Natural killer cell (primary cell): Measurements from ENCODE around the gene GPR176. TPM values are rescaled to one million over a fixed set of nuclear protein-coding genes. Genes with fewer than 3 reads are reported as not detected.

ENCODE experiments used
- ATAC-seq, 3 donors: fragments of 150-1000 bp in 2 of 3; fragments of 200-7000 bp in 1 of 3; cut with Tn5 transposase; 1 replicate in 1 of 3; 2 replicates in 2 of 3; pipeline ENCODE4 v1.10.0; 2021; ENCODE audit warnings: mild to moderate bottlenecking in 2 of 3, moderate library complexity in 2 of 3
- DNase-seq, 2 donors: peaks; one replicate each; pipeline versions ENCODE4 v3.0.0 to v3.0.0-alpha.2; 2013 to 2021; ENCODE audit warnings: mixed read lengths in 1 of 2
- H3K27ac ChIP-seq: one replicate; pipeline ENCODE4 v1.5.1; 2013; ENCODE audit warnings: mild to moderate bottlenecking, low read length
- H3K27me3 ChIP-seq: one replicate; pipeline ENCODE4 v1.6.1; 2013; ENCODE audit warnings: low read length; ENCODE audit not compliant: control insufficient read depth, insufficient read depth
- H3K36me3 ChIP-seq: one replicate; pipeline ENCODE4 v1.6.1; 2013; ENCODE audit warnings: low read length; ENCODE audit not compliant: control insufficient read depth, insufficient read depth
- H3K4me1 ChIP-seq: one replicate; pipeline ENCODE4 v1.6.1; 2013; ENCODE audit warnings: low read length; ENCODE audit not compliant: control insufficient read depth, insufficient read depth
- H3K4me3 ChIP-seq: one replicate; pipeline ENCODE4 v1.5.1; 2013; ENCODE audit warnings: low read length
- H3K9me3 ChIP-seq: one replicate; pipeline ENCODE4 v1.6.1; 2013; ENCODE audit warnings: low read length; ENCODE audit not compliant: control insufficient read depth, insufficient read depth
- H3K27ac Mint-ChIP-seq, 2 donors: one replicate each; pipeline ENCODE4 v1.8.0; 2022; ENCODE audit warnings: mild to moderate bottlenecking in 2 of 2, mixed read lengths in 2 of 2, moderate library complexity in 1 of 2
- H3K27me3 Mint-ChIP-seq, 2 donors: one replicate each; pipeline ENCODE4 v1.8.0; 2022; ENCODE audit warnings: low read depth in 2 of 2, mixed read lengths in 2 of 2
- H3K36me3 Mint-ChIP-seq: one replicate; pipeline ENCODE4 v1.8.0; 2022; ENCODE audit warnings: mixed read lengths
- H3K4me1 Mint-ChIP-seq, 2 donors: one replicate each; pipeline ENCODE4 v1.8.0; 2022; ENCODE audit warnings: mixed read lengths in 2 of 2
- H3K4me3 Mint-ChIP-seq: one replicate; pipeline ENCODE4 v1.8.0; 2022; ENCODE audit warnings: mild to moderate bottlenecking, moderate library complexity, mixed read lengths
- H3K9me3 Mint-ChIP-seq, 2 donors: one replicate each; pipeline ENCODE4 v1.8.0; 2022; ENCODE audit warnings: mixed read lengths in 2 of 2
- CTCF ChIP-seq: fragments of 200-600 bp; IDR thresholded peaks from one replicate; pipeline ENCODE4 v1.8.0; 2022; ENCODE audit warnings: antibody characterized with exemption
- WGBS: methylation state at CpG from one replicate; pipeline ENCODE4 v1.1.7; 2013; ENCODE audit warnings: missing lambda C conversion rate; ENCODE audit not compliant: insufficient coverage; 5-methylcytosine and 5-hydroxymethylcytosine counted together
- intact Hi-C: fragments of 100-400 bp; cut with micrococcal nuclease; formaldehyde crosslinking; loops from one replicate; pipeline ENCODE4 v1.14.2; 2022
- total RNA-seq, 4 donors: library from RNA; stranded (reverse); fragments of 120-200 nt in 1 of 4; gene quantifications; one replicate each; pipeline versions ENCODE4 v1.2.3 to v1.2.4, GENCODE V29; 2013 to 2022

The GPR176 gene
- total RNA-seq, 3 donors from 2014 or later (not counting 1 experiment from before 2014, with no cell fraction given) = 0.38 TPM; not detected in 2

- no peaks in the 10 kb centered on the region for H3K4me1 Mint-ChIP-seq
- H3K9me3 ChIP-seq = no peaks in the 10 kb centered on the region
- intact Hi-C loops = no loop called here
- H3K27me3 ChIP-seq = no peaks in the 10 kb centered on the region
- peaks cover 20 to 43% of the 10 kb centered on the region in 2 donors for H3K27me3 Mint-ChIP-seq
- WGBS = 100% methylated on average over 1 of the region's 2 CpGs
- no peak for DNase-seq
- H3K9me3 Mint-ChIP-seq = no peaks in the 10 kb centered on the region
- TF ChIP-seq CTCF = no peak
- H3K36me3 ChIP-seq = no peaks in the 10 kb centered on the region
- no peak overlapping the region for H3K4me3 Mint-ChIP-seq
- no peak overlapping the region for H3K27ac ChIP-seq
- no peaks in the 10 kb centered on the region for H3K4me1 ChIP-seq
- no peak overlapping the region for H3K27ac Mint-ChIP-seq
- ATAC-seq = no peak
- H3K4me3 ChIP-seq = no peak overlapping the region
- no peaks in the 10 kb centered on the region for H3K36me3 Mint-ChIP-seq
Observed at GRCh38 chr15:39804026-39804425, 116.0 kb downstream of the GPR176 start.

- H3K27me3 Mint-ChIP-seq = peaks cover 15 to 47% of the 10 kb centered on the region in 2 donors
- WGBS = 91% methylated on average over 4 of the region's 4 CpGs
Observed at GRCh38 chr15:39803016-39803415, 117.0 kb downstream of the GPR176 start.

GRCh38 chr15:39801641-39802309 is 118.3 kb downstream of the GPR176 start:
- no peak overlapping the region for H3K27ac Mint-ChIP-seq
- no peaks in the 10 kb centered on the region for H3K4me1 Mint-ChIP-seq
- no peaks in the 10 kb centered on the region for H3K4me1 ChIP-seq
- no peaks in the 10 kb centered on the region for H3K36me3 ChIP-seq
- ATAC-seq = no peak
- no peak overlapping the region for H3K4me3 ChIP-seq
- DNase-seq = peak in 1 of 2 donors; percentile 32
- H3K4me3 Mint-ChIP-seq = no peak overlapping the region
- intact Hi-C loops = no loop called here
- H3K9me3 ChIP-seq = no peaks in the 10 kb centered on the region
- H3K36me3 Mint-ChIP-seq = no peaks in the 10 kb centered on the region
- no peak overlapping the region for H3K27ac ChIP-seq
- no peaks in the 10 kb centered on the region for H3K27me3 ChIP-seq
- no peaks in the 10 kb centered on the region for H3K9me3 Mint-ChIP-seq
- no peak for TF ChIP-seq CTCF
- peaks cover 17 to 55% of the 10 kb centered on the region in 2 donors for H3K27me3 Mint-ChIP-seq
- 86% methylated on average over 19 of the region's 19 CpGs for WGBS

More at GRCh38 chr15:39803016-39803415, 117.0 kb downstream of the GPR176 start:
- Mint-ChIP-seq H3K4me3 (no peak overlapping the region), H3K27ac (no peak overlapping the region), H3K9me3 (no peaks in the 10 kb centered on the region), H3K4me1 (no peaks in the 10 kb centered on the region), H3K36me3 (no peaks in the 10 kb centered on the region)
- ATAC-seq (no peak), DNase-seq (no peak)
- intact Hi-C loops = no loop called here
- H3K36me3 ChIP-seq = no peaks in the 10 kb centered on the region
- no peaks in the 10 kb centered on the region for H3K9me3 ChIP-seq
- no peak for TF ChIP-seq CTCF
- H3K4me1 ChIP-seq = no peaks in the 10 kb centered on the region
- no peak overlapping the region for H3K27ac ChIP-seq
- no peak overlapping the region for H3K4me3 ChIP-seq
- H3K27me3 ChIP-seq = no peaks in the 10 kb centered on the region

- WGBS = 64% methylated on average over 6 of the region's 6 CpGs
- no peaks in the 10 kb centered on the region for H3K4me1 Mint-ChIP-seq
- H3K4me3 Mint-ChIP-seq = no peak overlapping the region
- no peaks in the 10 kb centered on the region for H3K9me3 Mint-ChIP-seq
- H3K27ac Mint-ChIP-seq = no peak overlapping the region
- H3K4me1 ChIP-seq = no peaks in the 10 kb centered on the region
- H3K27me3 ChIP-seq = peaks cover 2% of the 10 kb centered on the region
- TF ChIP-seq CTCF = no peak
- ATAC-seq (peak in 1 of 3 donors; percentile 51), DNase-seq (no peak)
- no peaks in the 10 kb centered on the region for H3K36me3 ChIP-seq
- H3K9me3 ChIP-seq = no peaks in the 10 kb centered on the region
- no peak overlapping the region for H3K27ac ChIP-seq
- peaks cover 31 to 71% of the 10 kb centered on the region in 2 donors for H3K27me3 Mint-ChIP-seq
- no peak overlapping the region for H3K4me3 ChIP-seq
- intact Hi-C loops = no loop called here
- H3K36me3 Mint-ChIP-seq = no peaks in the 10 kb centered on the region
Observed at GRCh38 chr15:39799552-39800011, 120.5 kb downstream of the GPR176 start.
